Left ventricle myocardium inferior (tissue), 1 donor: ENCODE measurements around the gene ALPP. TPM values are rescaled to one million over a fixed set of nuclear protein-coding genes. Genes with fewer than 3 reads are reported as not detected.
"Not testable (repeated sequence)": the region's sequence is repeated elsewhere in the genome, so short reads cannot be mapped to it uniquely, and the experiment has no call there.

ENCODE experiments used
- DNase-seq: peaks from one replicate; pipeline ENCODE4 v3.0.0-alpha.2; 2020
- H3K27ac ChIP-seq: fragments of 200-600 bp; replicated peaks from 2 replicates; pipeline ENCODE4 v1.8.0; 2021
- H3K27me3 ChIP-seq: fragments of 200-600 bp; 2 replicates; pipeline ENCODE4 v1.8.0; 2021; ENCODE audit warnings: low read depth
- H3K36me3 ChIP-seq: fragments of 200-600 bp; 2 replicates; pipeline ENCODE4 v1.8.0; 2021
- H3K4me1 ChIP-seq: fragments of 200-600 bp; 2 replicates; pipeline ENCODE4 v1.8.0; 2021
- H3K4me3 ChIP-seq: fragments of 200-600 bp; 2 replicates; pipeline ENCODE4 v1.8.0; 2021; ENCODE audit warnings: mild to moderate bottlenecking, moderate library complexity
- H3K9me3 ChIP-seq: fragments of 200-600 bp; replicated peaks from 2 replicates; pipeline ENCODE4 v1.8.0; 2021
- intact Hi-C: fragments of 100-400 bp; cut with micrococcal nuclease; formaldehyde crosslinking; loops from one replicate; pipeline ENCODE4 v1.11.0; 2022
- total RNA-seq: library from RNA; stranded (reverse); fragmentation: NEBNext Ultra II Directional; extraction: Animal tissue kit (Norgen Biotek cat#: 25700); gene quantifications from one replicate; pipeline ENCODE4 v1.2.1, GENCODE V29; 2021
- TF ChIP-seq, protein P1 (sequence below): fragments of 200-600 bp; IDR thresholded peaks from 2 replicates; pipeline ENCODE4 v1.8.0; 2021; ENCODE audit warnings: antibody characterized with exemption, mild to moderate bottlenecking, borderline replicate concordance
- donor health status: DM: no; HTN: yes; CAD: no; lungs with severe emphysema.

The ALPP gene
- total RNA-seq, 1 donor from 2014 or later, result not detected

DNA sequence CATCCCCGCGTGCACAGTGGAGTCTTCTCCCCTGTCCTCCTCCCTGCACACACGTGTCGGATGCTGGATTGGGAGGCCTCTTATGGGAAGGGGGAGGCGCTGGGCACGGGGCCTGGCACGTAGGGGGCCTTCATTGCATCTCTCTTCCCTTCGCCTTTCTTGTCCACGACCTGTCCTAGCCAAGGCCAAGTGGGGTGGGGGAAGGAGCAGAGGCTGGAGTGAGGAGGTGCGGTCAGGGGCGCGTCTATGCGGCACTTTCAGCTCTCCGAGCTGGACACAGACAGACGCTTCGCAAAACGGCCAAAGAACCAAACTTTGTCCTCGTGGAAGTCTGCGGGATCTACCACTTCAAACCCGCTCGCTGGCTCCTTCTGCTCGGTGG is 41.5 kb downstream of the ALPP start:
- Histone ChIP-seq H3K27ac (no peak overlapping the region), H3K36me3 (no peaks in the 10 kb centered on the region), H3K27me3 (peaks cover 99% of the 10 kb centered on the region), H3K4me1 (peaks cover 28% of the 10 kb centered on the region), H3K4me3 (peak overlapping the region; percentile 46), H3K9me3 (peaks cover 12% of the 10 kb centered on the region)
- intact Hi-C loops, result no loop called here
- no peak for DNase-seq
- TF ChIP-seq, protein P1, sequence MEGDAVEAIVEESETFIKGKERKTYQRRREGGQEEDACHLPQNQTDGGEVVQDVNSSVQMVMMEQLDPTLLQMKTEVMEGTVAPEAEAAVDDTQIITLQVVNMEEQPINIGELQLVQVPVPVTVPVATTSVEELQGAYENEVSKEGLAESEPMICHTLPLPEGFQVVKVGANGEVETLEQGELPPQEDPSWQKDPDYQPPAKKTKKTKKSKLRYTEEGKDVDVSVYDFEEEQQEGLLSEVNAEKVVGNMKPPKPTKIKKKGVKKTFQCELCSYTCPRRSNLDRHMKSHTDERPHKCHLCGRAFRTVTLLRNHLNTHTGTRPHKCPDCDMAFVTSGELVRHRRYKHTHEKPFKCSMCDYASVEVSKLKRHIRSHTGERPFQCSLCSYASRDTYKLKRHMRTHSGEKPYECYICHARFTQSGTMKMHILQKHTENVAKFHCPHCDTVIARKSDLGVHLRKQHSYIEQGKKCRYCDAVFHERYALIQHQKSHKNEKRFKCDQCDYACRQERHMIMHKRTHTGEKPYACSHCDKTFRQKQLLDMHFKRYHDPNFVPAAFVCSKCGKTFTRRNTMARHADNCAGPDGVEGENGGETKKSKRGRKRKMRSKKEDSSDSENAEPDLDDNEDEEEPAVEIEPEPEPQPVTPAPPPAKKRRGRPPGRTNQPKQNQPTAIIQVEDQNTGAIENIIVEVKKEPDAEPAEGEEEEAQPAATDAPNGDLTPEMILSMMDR, result no peak

DNA sequence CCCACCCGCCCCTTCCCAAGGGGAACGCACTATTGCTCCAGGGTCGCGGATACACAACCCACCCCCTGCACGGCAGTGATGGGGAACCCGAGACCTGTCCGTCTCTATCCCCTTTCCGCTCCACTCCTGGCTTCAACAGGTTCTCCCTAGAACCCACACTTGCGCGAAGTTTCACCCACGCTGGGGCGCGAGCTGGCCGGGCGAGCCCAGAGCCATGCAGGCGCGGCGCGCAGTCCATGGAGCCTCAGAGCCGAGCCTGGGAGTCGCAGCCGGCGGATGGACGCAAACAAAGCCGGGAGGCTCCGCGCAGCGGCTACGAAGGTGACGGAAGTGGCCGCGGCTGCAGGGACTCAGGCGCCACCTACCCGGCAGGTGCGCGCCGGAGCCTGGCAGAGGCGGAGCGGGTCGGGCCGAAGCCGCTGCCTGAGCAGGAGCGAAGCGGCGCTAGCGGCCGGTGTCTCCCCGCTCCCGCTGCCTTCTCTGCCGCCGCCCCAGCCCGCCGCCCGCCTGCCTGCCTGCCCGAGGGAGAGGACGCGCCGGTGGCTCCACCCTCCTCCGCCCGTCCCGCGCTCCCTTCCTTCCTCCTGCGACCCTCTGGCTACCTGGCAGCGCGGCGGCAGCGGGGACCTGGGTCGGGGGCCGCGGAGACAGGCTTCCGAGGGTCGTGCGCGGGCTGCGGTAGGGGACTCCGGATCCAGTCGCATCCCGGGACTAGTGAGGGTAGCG is 42.1 kb downstream of the ALPP start:
- no peak overlapping the region for H3K27ac ChIP-seq
- H3K36me3 ChIP-seq, result no peaks in the 10 kb centered on the region
- peaks cover 12% of the 10 kb centered on the region for H3K9me3 ChIP-seq
- no peak for DNase-seq
- peak overlapping the region; percentile 46 for H3K4me3 ChIP-seq
- H3K4me1 ChIP-seq, result peaks cover 28% of the 10 kb centered on the region
- intact Hi-C loops, result no loop called here
- TF ChIP-seq, protein P1, result no peak
- peaks cover 99% of the 10 kb centered on the region for H3K27me3 ChIP-seq

DNA sequence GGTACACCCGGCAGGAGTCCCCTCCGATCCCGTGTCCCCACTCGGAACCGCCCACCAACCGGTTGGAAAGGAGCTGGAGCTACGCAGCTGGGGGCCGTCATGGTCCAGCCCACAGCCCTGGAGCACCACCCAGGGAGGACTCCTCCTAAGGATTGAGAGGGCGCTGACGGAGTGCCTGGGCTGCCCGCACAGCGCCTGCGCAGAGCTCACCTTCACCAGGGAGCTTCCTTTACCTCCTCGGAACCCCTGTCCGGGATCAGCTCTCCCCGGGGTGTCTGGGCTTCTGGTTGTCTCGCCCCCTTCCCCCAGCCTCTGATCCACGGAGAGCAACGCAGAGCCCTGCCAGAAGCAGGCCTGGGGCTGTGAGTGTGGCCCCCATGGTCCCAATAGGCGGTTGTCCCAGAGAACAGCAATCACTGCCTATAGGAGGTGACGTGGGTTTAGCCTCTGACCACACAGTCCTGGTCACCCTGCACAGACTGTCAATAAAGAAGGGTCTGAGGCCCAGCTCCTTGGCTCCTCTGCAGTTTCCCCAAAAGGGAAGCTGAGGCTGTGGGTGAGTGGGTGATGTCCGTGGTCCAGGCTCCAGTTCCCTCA is 42.7 kb downstream of the ALPP start:
- H3K9me3 ChIP-seq, result peaks cover 12% of the 10 kb centered on the region
- TF ChIP-seq, protein P1, result no peak
- H3K4me3 ChIP-seq, result peak overlapping the region; percentile 46
- intact Hi-C loops, result no loop called here
- peaks cover 28% of the 10 kb centered on the region for H3K4me1 ChIP-seq
- no peak for DNase-seq
- peaks cover 99% of the 10 kb centered on the region for H3K27me3 ChIP-seq
- no peak overlapping the region for H3K27ac ChIP-seq
- H3K36me3 ChIP-seq, result no peaks in the 10 kb centered on the region

DNA sequence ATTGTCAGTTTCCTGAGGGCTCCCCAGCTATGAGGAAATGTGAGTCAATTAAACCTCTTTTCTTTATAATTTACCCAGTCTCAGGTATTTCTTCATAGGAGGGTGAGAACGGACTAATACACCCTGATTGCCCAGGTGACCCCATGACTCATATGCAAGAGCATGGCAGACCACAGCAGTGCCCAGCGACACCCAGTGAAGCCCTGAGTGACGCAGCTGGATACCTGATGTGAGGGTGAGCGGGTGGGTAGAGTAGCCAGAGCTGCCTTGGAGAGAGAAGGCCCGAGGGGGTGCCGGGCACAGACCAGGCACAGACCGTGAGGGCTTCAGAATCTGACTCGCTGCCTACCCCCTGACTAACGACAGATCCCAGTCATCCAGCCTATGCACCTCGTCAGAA is 43.5 kb downstream of the ALPP start:
- Histone ChIP-seq H3K4me3 (no peak overlapping the region), H3K9me3 (peaks cover 12% of the 10 kb centered on the region), H3K27me3 (peaks cover 98% of the 10 kb centered on the region), H3K27ac (no peak overlapping the region), H3K36me3 (no peaks in the 10 kb centered on the region), H3K4me1 (peaks cover 28% of the 10 kb centered on the region)
- intact Hi-C loops, result no loop called here
- TF ChIP-seq, protein P1, result no peak
- DNase-seq, result no peak

DNA sequence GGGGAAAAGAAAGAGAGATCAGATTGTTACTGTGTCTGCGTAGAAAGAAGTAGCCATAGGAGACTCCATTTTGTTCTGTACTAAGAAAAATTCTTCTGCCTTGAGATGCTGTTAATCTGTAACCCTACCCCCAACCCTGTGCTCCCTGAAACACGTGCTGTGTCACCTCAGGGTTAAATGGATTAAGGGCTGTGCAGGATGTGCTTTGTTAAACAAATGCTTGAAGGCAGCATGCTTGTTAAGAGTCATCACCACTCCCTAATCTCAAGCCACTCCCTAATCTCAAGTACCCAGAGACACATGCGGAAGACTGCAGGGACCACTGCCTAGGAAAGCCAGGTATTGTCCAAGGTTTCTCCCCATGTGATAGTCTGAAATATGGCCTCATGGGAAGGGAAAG is 44.4 kb downstream of the ALPP start:
- H3K27ac ChIP-seq, H3K36me3 ChIP-seq, intact Hi-C loops, H3K4me3 ChIP-seq, DNase-seq: not testable (repeated sequence)
- peaks cover 28% of the 10 kb centered on the region for H3K4me1 ChIP-seq
- peaks cover 96% of the 10 kb centered on the region for H3K27me3 ChIP-seq
- peaks cover 12% of the 10 kb centered on the region for H3K9me3 ChIP-seq

DNA sequence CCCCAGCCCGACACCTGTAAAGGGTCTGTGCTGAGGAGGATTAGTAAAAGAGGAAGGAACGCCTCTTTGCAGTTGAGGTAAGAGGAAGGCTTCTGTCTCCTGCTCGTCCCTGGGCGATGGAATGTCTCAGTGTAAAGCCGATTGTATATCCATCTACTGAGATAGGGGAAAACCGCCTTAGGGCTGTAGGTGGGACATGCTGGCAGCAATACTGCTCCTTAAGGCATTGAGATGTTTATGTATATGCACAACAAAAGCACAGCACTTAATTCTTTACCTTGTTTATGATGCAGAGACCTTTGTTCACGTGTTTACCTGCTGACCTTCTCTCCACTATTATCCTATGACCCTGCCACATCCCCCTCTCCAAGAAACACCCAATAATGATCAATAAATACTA is 44.9 kb downstream of the ALPP start:
- Histone ChIP-seq H3K9me3 (peaks cover 12% of the 10 kb centered on the region), H3K27me3 (peaks cover 96% of the 10 kb centered on the region), H3K4me1 (peaks cover 27% of the 10 kb centered on the region)
- H3K4me3 ChIP-seq, H3K36me3 ChIP-seq, H3K27ac ChIP-seq, intact Hi-C loops, DNase-seq: not testable (repeated sequence)
